Left renal pelvis (tissue), 4 donors: Measurements from ENCODE around the gene LYG1. TPM values are rescaled to one million over a fixed set of nuclear protein-coding genes. Genes with fewer than 3 reads are reported as not detected.
"Not testable (repeated sequence)": the region's sequence is repeated elsewhere in the genome, so short reads cannot be mapped to it uniquely, and the experiment has no call there.

ENCODE experiments used
- DNase-seq, 4 donors: peaks; one replicate each; pipeline ENCODE4 v3.0.0-alpha.2; 2013; ENCODE audit warnings: low read depth in 4 of 4, low spot score in 3 of 4
- polyA plus RNA-seq, 4 donors: library from polyadenylated mRNA; unstranded; fragments of 120-200 nt; gene quantifications; one replicate each; pipeline ENCODE4 v1.2.1, GENCODE V29; 2013; ENCODE audit not compliant: insufficient read length in 4 of 4

LYG1 gene
- polyA plus RNA-seq, 4 donors = 1.4 to 6.4 (median 3.4) TPM

DNA sequence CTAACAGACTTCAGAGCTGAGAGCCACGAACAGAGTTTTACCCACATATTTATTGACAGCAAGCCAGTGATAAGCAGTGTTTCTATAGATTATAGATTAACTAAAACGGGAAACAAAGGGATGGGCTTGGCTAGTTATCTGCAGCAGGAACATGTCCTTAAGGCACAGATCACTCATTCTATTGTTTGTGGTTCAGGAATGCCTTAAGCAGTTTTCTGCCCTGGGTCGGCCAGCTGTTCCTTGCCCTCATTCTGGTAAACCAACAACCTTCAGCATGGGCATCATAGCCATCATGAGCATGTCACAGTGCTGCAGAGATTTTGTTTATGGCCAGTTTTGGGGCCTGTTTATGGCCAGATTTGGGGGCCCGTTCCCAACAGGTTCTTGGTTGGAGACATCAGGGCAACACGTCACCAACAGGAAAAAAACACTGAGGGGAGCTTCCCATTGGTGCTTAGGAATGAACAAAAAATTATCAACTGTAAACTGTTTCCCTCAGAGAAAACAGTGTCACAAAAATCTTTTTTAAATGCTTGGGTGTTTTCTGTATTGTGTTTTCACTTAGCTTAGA lies 22.7 kb downstream of the LYG1 start:
- DNase-seq = not testable (repeated sequence)

- DNase-seq = no peak
These were observed 25.1 kb downstream of the LYG1 start for GRCh38 chr2:99275882-99276281.

DNA sequence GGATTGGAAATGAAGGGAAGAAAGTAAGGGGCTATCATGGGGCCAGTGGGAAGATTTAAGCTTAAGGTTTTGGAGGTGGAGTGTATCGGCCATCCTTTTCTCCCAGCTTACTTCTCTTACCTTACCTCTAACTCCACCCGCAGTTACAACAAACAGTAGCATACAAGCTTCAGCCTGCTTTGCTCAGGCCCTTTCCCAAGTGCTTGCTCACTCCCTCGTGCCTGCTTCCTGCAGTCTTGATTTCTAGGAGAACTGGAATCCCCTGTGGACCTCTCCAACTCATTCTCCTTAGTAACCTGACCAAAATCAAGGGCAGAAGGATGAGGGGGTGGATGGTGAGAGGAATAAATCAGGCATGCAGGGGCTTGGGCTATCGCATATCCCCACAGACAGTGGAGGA lies 39.8 kb downstream of the LYG1 start:
- DNase-seq = no peak

DNA sequence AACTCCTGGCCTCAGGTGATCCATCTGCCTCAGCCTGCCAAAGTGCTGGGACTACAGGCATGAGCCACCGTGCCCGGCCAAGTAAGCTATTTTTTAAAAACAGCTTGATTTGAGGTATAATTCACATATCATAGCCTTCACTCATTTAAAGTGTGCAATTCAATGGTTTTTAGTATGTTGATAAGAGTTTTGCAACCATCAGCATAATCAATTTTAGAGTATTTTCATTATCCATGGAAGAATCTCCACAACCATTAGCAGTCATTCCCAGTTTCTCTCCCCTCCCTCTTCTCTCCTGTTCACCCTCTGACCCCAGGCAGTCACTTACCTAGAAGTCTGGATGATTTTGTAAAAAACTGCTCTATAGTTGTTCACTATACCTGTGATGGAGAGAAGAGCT lies 40.8 kb downstream of the LYG1 start:
- DNase-seq = no peak

- DNase-seq = no peak
These were observed 41.5 kb downstream of the LYG1 start for GRCh38 chr2:99259465-99259864.

GRCh38 chr2:99256677-99257076 lies 44.3 kb downstream of the LYG1 start:
- no peak for DNase-seq

DNA sequence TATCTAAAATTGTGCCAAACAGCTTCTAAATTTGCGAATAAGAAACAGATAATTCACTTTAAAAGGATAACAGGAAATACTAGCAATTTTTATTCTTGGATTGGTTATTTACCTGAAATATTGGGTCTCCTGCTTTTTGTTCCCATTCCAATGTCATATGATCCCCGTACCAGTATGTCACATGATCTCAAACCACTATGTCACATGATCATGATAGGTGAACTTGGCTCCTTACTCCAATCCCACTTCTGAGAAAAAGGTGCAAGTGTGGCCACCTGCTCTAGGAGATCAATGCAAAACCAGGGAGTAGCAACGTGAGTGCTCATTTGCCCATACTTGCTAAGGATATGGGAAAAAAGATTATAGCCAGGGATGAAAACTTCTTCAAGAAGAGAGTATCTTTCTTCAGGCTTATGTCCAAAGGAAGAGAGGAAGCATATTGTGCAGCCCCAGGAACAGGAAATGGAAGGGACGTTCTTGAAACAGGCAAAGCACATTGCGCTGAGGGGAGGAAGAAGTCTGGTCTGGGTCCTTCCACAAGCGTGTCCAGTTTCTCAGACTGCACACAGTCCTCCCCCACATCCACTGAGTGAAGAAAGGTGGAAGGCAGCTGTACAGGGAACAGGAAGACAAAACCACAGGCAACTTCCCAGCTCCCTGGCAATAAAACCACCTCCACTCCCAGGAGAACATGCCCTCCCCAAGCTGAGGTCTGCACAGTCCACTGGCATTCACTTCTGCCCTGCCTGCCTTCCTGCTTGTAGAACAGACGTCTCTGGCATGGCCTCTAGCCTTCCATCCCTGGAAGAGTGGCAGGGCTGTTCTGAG lies 45.3 kb downstream of the LYG1 start, which contains the start of gene LYG2:
TSS of gene LYG2 (minus strand) at position 176 of the 828 bp plus-strand sequence. CDS start 1,406 bp downstream, outside the sequence.
- DNase-seq = no peak

- DNase-seq = no peak
These were observed 51.0 kb downstream of the LYG1 start for GRCh38 chr2:99249951-99250350.

GRCh38 chr2:99242151-99242550 lies 58.8 kb downstream of the LYG1 start:
- DNase-seq = no peak

- DNase-seq = no peak
These were observed 60.6 kb downstream of the LYG1 start for GRCh38 chr2:99240431-99240830.

DNA sequence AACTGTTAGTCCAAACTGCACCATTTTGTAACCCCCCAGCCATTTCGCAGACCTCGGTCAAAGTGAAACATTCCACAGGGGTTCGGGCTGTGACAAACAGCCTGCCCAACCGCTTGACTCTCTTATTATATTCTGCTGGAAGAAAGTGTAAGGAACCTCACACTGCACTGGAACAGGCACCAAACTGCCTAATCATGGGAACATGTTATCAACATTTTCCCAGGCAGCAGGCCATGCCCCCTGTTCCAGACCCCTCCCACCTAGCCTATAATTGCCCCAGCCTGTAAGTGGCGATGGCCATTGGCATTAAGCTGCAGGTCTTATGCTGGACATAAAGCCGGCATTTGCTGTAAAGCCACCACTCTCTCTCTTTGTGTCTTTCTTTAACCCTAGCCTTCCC lies 62.4 kb downstream of the LYG1 start:
- DNase-seq = no peak

Other genes starting within 250 kb of the LYG1 start
- 10 to 100 TPM in 3 of 4 donors, 1 to 10 TPM in 1; 1.5 to 11.6 (median 11.4) TPM for gene C2orf15, start 159.5 kb downstream of the LYG1 start, polyA plus RNA-seq
- gene TSGA10, start 146.3 kb downstream of the LYG1 start, polyA plus RNA-seq = 10 to 100 TPM in 3 of 4 donors, 1 to 10 TPM in 1; 4.6 to 19.9 (median 12.6) TPM
- gene LIPT1, start 146.2 kb downstream of the LYG1 start, polyA plus RNA-seq = 10 to 100 TPM; 11.9 to 19.5 (median 14.4) TPM
- gene MITD1, start 120.1 kb downstream of the LYG1 start, polyA plus RNA-seq = 10 to 100 TPM; 39.8 to 54.3 (median 51.6) TPM
- 10 to 100 TPM; 37.3 to 57.7 (median 51.0) TPM for gene MRPL30, start 120.0 kb downstream of the LYG1 start, polyA plus RNA-seq
- gene LYG2, start 45.5 kb downstream of the LYG1 start, polyA plus RNA-seq = under 1 TPM in 3 of 4 donors, not detected in 1; 0.33 to 0.49 (median 0.36) TPM
- 10 to 100 TPM; 36.0 to 46.2 (median 41.8) TPM for gene TXNDC9, start 35.1 kb upstream of the LYG1 start, polyA plus RNA-seq
- 10 to 100 TPM; 53.7 to 83.2 (median 68.2) TPM for gene EIF5B, start 36.2 kb upstream of the LYG1 start, polyA plus RNA-seq
- 10 to 100 TPM; 51.0 to 73.9 (median 59.6) TPM for gene REV1, start 188.8 kb upstream of the LYG1 start, polyA plus RNA-seq